Measurements from ENCODE around the gene CADM2.

The CADM2 gene

GRCh38 chr3:85576697-85577200 lies 618.0 kb downstream of the CADM2 start:
- DNase-seq, result no peak

- no peak for DNase-seq
These were observed 626.1 kb downstream of the CADM2 start for GRCh38 chr3:85584779-85585356.

- no peak for DNase-seq
These were observed 627.2 kb downstream of the CADM2 start for GRCh38 chr3:85586018-85586417.

GRCh38 chr3:85589145-85589544 lies 630.4 kb downstream of the CADM2 start:
- no peak for DNase-seq

GRCh38 chr3:85591451-85591850 lies 632.7 kb downstream of the CADM2 start:
- no peak for DNase-seq

- no peak for DNase-seq
These were observed 633.5 kb downstream of the CADM2 start for GRCh38 chr3:85592256-85592655.

GRCh38 chr3:85594676-85595075 lies 635.9 kb downstream of the CADM2 start:
- DNase-seq, result no peak

GRCh38 chr3:85603378-85603777 lies 644.6 kb downstream of the CADM2 start:
- DNase-seq, result no peak

GRCh38 chr3:85604641-85605040 lies 645.9 kb downstream of the CADM2 start:
- DNase-seq, result no peak

- no peak for DNase-seq
These were observed 646.3 kb downstream of the CADM2 start for GRCh38 chr3:85605066-85605465.

GRCh38 chr3:85626662-85627061 lies 667.9 kb downstream of the CADM2 start:
- no peak for DNase-seq

GRCh38 chr3:85627932-85628331 lies 669.1 kb downstream of the CADM2 start:
- DNase-seq, result no peak

GRCh38 chr3:85631070-85631469 lies 672.3 kb downstream of the CADM2 start:
- DNase-seq, result no peak

- DNase-seq, result no peak
These were observed 674.1 kb downstream of the CADM2 start for GRCh38 chr3:85632921-85633320.

- DNase-seq, result no peak
These were observed 693.6 kb downstream of the CADM2 start for GRCh38 chr3:85652360-85652759.

GRCh38 chr3:85660451-85660850 lies 701.7 kb downstream of the CADM2 start:
- DNase-seq, result no peak

- DNase-seq, result no peak
These were observed 703.7 kb downstream of the CADM2 start for GRCh38 chr3:85662462-85662861.

- DNase-seq, result no peak
These were observed 709.0 kb downstream of the CADM2 start for GRCh38 chr3:85667744-85668143.

- no peak for DNase-seq
These were observed 711.9 kb downstream of the CADM2 start for GRCh38 chr3:85670634-85671205.

GRCh38 chr3:85672761-85673160 lies 714.0 kb downstream of the CADM2 start:
- no peak for DNase-seq

GRCh38 chr3:85678713-85679112 lies 719.9 kb downstream of the CADM2 start:
- no peak for DNase-seq

GRCh38 chr3:85681906-85682305 lies 723.1 kb downstream of the CADM2 start:
- DNase-seq, result no peak

GRCh38 chr3:85691196-85691595 lies 732.4 kb downstream of the CADM2 start:
- no peak for DNase-seq

- DNase-seq, result no peak
These were observed 738.4 kb downstream of the CADM2 start for GRCh38 chr3:85697156-85697555.

- DNase-seq, result no peak
These were observed 747.3 kb downstream of the CADM2 start for GRCh38 chr3:85706130-85706529.
